ENCODE measurements around the gene B4GALNT3.

The B4GALNT3 gene

DNA sequence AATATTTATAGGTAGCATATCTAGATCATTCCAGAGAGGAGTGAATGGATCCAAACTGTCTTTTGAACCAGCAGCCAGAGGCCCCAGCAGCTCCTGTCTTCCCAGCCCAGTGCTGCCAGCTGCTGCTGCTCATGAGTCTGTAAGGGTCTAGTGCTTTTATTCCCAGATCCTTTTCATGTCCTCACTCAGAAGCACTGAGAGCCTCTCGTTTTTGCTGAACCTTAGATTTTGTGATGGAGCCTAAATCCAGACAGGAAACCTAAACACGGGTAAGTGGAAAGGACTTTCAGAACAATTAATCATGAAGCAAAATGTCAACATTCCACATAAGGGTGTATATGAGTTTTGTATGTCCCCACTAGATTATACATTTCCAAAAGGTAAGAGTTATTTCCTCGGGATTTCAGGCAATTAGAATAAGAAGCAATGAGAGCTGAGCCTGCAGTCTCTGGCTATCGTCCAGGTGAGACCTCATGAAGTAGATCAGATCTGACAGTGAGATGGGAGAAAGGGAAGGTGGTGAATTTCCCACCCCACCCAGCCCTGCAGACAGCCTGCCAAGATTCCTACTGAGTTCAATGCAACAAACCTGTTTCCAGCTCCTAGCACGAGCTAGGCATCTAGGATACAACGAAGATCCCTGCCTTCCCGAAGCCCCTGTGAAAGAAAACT lies 119.1 kb downstream of the B4GALNT3 start:
- no peak for DNase-seq

DNA sequence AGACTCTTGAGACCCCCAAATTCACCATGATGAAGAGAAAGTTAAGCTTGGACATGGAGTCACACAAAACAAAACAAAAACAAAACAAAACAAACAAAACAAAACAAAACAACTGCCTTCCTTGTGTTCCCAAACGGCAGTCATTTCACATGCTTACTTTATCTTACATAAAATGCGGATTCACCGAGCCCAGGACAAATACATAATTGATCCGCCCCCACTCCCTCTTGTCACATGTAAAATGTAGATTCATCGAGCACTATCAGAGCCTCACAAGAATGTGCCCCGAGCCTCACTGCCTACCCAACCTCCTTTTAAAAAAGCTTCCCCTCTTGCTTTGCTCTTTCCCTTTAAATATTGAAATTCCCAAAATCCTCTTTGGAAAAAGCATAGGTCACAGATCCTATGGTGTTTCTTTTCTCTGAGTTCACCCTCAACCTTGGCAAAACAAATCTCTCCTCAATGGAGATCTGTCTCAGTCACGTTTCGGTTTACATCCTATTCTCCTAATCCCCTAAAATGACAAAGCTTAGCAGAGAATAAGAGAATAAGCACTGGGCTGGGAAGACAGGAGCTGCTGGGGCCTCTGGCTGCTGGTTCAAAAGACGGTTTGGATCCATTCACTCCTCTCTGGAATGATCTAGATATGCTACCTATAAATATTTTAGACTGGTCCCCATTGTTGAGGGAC lies 119.8 kb downstream of the B4GALNT3 start:
- no peak for DNase-seq

DNA sequence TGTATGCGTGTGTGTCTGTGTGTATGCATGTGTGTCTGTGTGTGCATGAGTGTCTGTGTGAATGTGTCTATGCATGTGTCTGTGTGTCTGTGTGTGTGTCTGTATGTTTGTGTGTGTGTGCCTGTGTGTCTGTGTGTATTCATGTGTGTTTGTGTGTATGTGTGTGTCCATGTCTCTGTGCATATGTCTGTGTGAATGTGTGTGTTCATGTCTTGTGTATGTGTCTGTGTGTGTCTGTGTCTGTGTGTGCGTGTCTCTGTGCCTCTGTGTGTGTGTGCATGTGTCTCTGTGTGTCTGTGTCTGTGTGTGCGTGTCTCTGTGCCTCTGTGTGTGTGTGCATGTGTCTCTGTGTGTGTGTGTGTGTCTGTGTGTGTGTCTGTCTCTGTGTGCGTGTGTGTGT lies 121.1 kb downstream of the B4GALNT3 start:
- no peak for DNase-seq

DNA sequence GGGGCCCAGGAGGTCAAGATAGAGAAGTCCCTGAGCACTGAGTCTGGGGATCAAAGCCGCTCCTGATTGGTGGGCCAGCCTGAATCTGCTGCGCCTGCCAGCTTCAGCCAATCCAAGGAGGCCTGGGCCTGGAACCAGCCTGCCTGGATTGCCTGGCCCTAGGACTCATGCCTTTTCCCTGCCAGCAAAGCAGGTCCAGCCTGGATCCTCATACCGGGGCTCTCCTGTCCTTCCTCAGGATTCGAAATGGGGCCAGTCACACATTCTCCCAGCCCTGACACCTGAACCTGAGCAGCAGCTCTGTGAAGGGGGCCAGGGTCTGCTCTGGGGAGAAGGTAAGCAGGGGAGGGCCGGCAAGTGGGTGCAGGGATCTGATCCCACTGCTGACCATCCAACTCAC lies 121.6 kb downstream of the B4GALNT3 start:
- no peak for DNase-seq

DNA sequence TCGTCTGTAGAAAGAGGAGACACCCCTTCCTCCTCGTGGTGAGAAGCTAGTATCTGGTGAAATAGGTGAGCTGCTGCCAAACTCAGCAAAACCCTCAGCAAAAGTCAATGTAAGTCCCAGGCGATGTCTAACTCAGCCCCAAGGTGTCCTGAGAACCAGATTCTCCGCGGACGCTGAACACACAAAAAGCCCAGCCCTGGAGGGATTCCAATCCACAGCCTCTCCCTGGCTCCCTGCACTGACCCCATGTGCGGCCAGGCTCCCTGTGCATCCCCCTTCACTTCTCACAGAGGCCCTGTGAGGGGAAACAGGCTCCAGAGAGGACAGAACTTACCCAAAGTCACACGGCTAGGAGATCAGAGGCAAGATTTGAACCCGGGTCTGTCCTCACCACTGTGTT lies 122.0 kb downstream of the B4GALNT3 start:
- DNase-seq, result no peak

DNA sequence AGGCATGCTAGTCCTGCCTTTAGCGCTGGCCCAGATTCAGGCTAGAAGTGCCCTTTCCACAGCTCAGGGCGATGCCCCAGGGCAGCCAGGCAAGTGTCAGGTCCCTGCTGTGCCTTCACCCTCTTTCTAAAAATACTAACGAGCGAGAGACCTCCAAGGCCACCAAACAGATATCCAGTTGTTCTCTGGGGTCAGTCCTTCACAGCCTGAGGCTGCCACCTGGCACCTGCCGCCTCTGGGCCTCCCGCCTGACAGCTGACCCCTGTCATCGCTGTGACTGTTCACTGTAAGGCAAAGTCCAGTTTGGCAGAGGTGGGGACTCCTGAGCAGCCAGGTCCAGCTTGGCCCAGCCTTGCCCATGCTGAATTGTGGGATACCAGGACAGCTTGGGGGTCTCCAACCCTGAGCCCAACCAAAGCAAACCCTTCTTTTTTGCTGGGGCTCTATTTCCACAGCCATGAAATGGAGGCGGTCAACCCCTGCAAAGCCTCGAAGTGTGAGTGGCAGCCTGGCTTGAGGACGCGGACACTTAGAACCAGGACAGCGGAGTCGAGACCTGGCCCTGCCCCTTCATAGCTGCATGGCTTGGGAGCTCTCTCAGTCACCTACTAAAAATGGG lies 123.6 kb downstream of the B4GALNT3 start:
- DNase-seq, result no peak

DNA sequence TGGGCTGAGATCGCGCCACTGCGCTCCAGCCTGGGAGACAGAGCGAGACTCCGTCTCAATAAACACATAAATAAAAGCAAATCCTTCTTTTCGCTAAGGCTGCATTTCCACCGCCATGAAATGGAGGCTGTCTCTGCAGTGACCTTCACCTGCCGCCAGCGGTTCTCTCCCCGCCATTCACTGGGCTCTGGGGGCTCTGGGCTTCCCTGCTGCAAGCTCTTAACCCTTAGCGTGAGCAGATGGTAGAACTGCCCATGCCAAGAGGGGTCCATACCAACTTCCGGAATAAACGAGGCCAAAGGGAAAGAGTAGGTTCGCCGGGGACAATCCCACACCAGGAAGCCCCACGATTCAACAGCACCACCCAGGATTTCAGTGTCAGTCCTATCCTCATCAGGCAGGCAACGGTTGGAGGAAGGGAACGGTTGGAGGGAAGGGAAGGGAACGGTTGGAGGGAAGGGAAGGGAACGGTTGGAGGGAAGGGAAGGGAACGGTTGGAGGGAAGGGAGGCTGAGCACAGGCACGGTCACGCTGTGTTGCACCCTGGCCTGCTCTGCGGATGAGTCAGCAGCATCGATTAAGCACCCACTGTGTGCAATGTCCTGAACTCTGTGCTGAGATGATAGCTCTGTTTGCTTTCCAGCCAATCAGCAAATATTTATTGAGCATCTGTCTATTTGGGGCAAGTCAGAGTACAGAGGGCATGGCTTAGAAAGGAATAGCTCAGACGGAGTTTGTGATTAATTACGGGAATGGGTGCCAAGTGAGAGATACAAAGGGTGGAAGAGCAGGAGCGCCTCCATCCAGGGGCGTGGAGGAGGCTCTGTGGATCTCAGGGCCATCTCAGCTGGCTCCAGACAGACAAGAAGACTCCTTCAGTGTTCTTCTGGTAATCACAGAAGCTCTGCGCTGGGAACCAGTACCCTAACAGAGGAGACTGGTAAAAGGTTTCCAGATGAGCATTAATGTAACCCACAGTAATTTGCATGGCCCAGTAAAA lies 125.6 kb downstream of the B4GALNT3 start:
- DNase-seq, result no peak

DNA sequence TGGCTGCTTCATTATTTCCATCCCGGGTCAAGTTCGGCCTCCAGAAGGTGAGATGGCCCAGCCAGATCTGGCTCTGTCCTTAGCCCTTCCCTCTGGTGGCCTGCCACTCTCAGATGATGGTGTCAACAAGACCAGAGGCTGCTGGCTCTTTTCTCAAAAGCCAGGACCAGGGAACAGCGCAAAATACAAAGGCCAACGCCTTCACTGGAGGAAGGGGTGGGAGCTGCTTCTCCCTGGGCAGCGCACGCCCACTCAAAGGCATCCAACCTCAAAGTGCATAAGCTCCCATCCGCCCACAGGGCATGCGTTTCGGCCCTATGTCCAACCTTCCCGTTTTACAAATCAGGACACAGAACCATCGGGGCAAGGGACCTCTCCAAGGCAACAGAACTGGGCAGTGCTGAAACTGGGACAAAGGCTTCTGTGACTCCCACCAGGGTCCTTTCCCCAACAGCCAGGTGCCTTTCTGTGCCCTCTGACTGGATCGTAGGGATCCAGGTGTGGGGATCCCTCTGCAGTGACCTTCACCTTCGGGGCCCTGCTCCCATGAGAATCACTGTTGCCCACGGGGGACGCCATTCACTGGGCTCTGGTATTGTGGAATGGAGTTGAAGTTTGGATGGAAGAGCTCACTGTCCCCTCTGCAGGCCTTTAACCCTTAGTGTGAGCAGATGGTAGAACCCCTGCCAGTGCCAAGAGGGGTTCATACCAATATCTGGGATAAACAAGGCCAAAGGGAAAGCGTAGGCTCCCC lies 126.8 kb downstream of the B4GALNT3 start:
- no peak for DNase-seq

DNA sequence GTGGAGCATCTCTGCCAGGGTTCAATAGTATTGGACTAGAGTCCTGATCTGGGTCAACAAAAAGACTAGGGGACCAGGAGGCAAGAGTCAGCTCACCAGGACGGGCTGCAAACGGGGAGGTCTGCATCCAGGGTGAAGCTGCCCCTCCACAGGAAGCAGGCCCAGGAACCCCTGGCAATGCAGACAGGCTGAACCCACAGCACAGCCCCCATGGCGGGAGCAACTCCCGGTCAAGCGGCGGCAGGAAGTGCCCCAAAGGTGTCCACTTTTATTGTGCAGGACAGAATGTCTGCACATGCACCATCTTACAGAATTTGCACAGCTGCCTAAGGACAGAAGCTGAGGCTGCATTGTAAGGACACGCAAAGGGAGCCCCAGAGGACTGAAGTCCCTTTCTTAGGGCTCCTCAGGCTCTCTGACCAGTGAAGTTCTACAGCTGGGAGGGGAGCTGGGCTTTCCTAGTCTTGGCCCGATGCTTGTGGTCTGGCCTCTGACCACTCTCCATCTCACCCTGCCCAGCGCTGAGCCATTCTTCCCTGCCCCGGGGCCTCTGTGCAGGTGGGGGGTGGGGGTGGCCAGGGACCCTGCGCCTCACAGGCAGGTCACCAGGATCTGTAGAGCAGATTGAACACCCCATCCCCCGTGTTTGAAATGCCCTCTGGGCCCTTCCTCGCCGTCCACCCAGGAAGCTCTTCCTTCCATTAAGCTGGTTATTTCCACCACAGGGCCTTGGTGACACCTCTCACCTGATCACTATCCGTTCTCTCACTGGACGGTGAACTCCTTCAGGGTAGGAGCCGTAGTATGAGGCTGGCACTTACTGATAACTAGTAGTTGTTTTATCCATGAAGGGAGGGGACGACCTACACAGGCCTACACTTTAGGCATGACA lies 127.6 kb downstream of the B4GALNT3 start:
- no peak for DNase-seq

DNA sequence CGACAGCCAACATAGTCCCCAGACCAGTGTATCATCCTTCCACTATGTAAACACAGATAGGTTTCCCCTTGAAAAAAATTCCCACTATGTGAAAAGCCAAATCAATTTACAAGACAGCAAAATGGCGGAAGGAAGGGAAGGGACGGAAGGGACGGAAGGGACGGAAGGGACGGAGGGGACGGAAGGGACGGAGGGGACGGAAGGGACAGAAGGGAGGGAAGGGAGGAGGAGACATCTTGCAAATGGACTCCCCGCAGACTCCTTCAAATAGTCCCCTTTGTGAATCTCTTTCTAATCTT lies 128.2 kb downstream of the B4GALNT3 start:
- DNase-seq, result no peak

DNA sequence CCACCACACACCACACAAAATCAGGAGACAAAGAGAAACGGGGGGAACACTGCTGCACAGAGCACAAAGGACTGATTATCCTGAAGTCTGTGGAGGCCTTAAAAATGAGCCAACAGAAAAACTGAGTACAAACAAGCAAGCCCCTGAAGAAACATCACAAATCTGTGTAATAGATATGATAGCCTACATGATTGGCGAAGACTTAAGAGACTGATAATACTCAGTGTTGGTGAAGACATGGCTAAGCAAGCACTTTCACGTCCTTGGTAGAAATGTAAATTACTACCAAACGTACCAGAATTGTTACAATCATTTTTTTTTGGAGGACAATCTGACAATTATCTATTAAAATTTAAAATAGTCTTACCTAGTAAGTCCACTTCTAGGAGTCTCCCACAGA lies 128.9 kb downstream of the B4GALNT3 start:
- no peak for DNase-seq

DNA sequence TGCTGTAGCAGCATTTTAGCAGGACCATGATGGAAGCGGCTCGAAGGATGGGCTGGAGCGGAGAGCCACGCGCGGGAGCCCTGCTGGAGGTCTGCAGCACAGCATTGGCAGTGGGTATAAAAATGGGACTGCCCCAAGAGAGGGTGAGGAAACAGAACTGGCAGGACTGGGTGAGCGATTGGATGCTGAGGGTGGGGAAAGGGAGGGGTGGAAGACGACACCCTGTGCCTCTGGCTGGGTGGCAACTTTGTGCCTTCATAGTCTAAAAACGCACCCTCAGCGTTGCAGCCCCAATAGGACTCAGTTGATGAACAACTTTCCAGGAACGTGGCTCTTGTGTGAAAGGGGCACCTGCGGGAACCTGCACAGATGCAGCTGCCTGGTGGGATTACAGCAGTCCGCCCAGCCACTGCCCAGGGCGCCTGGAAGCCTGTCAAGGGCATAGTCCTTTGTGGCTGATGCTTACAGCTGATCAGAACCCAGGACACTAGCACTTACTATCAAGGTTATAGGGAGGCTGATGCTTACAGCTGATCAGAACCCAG lies 130.5 kb downstream of the B4GALNT3 start:
- no peak for DNase-seq

DNA sequence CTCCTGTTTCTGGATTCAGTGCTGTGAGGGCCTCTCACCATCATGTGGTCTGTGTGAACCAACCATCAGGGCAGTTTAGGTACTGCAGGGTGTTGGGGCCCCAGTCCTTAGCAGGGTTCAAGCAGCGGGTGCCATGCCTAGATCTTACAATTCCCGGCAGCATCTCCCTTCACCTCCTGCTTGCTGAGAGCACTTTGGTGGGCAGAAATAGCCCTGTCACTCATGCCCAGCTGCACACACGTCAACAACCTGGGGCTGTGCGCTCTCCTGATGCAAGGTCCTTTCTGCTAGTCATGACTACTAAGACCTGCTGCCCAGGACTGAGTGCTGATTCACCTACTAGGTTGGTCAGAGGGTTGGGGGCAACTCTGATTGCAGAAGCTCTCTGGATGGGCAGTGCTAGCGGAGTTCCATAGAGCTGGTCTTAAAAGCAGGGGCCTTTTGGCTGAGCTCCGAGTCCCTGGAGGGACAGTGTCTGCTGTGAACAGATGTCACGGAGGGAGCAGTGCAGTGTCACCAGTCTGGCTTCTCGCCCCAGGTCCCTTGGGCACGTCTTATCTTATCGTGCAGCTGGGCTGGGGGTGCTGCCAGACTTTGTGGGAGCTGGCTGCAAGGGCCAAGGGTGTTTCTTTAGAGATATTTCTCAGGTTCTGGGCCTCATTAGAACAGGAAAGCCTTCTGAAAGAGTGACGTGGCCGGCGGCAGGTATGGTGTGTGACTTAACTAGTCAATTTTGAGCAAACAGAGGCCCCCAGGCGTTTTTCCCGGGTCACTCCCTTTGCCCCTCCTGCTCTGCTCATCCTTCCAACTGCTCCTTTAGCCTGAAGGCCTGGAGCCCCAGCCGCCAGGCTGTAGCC lies 131.7 kb downstream of the B4GALNT3 start:
- DNase-seq, result no peak

DNA sequence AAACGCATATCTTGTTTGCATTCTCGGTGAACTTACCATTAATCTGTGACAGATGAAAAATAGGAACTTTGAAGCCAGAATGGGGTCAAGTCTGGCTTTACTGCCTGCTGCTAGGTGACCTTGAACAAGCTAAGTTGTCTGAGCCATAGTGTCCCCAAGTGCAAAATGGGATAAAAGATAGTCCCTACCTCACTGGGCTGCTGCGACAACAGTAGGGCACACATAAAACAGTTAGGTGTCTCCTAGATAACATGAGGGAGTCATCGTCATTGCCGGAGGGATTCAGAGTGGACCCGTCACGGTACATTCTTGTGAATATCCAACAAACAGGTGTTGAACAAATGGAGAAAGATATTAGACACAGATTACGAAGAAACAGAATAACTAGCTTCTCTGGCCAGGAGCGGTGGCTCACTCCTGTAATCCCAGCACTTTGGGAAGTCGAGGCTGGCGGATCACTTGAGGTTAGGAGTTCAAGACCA lies 132.3 kb downstream of the B4GALNT3 start:
- no peak for DNase-seq

DNA sequence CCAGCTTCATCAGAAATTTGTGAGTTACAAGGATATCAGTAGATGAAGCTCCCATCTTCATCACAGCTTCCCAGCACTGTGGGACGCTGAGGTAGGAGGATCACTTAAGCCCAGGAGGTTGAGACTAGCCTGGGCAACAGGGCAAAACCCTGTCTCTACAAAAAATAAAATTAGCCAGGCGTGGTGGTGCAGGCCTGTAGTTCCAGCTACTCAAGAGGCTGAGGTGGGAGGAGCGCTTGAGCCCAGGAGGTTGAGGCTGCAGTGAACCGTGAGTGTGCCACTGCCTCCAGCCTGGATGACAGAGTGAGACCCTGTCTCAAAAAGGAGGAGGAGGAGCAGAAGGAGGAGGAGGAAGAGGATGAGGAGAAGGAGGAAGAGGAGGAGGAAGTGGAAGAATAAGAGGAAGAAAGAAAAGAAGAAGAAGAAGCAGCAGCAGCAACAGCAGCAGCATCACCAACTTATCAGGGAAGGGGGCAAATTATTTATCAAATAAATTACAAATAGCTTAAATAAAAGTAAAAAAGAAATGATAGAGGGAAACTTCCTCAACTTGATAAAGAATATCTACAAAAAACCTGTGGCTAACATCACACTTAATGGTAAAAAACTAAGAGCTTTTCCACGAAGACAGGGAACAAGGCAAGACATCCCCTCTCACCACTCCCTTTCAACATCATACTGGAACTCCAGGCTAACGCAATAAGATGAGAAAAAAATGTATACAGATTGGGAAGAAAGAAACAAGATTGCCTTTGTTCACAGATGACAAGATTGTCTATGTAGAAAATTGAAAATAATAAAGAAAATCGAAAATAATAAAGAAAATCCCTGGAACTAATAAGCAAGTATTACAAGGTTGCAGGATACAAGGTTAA lies 133.9 kb downstream of the B4GALNT3 start:
- no peak for DNase-seq

DNA sequence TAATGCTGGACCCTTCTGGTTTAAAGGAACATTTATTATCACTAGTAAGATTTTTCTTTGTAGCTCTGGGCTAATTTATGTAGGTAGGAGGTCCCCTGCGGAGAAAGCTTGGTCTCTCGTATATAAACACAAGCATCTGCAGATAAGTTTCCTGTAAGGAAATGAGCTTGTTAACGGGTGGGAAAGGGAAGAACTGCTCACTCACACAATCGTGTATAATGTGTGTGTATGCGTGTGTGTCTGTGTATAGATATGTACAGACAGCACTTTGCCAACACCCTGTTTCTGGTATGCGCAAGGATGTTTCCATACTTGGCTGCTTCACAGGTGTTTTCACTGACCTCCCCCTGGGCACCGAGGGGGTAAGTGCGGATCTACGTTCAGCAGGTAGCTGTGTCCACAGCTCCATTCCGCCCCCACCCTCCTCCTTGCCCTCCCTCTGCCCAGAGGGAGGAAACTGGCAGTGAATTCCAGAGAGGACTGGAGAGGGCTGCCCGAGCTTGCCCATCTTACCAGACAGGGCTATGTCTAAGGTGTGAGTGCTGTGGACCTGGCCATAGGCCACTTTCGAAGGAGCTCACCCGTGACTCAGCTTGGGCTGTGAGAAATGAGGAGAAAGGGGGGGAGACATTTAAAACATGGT lies 138.3 kb downstream of the B4GALNT3 start:
- no peak for DNase-seq

DNA sequence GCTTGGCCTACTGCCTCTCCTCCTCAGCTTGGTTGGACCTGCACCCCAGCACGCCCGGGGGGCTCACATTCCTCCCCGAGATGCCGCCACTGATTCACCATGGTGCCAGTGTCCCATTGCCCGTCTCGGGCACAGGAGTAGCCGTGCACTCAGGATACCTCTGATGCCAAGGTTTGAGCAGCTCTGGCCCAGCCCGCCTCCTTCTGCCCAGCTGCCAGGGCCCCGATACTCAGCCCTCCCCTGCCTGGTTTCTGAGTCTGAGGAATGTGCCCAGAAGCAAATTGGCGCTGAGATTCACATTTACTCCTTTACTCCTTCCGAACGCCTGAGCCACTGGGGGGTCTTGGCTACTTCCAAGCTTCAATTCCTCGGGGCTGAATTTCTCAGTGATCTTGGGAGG lies 140.0 kb downstream of the B4GALNT3 start:
- DNase-seq, result no peak

DNA sequence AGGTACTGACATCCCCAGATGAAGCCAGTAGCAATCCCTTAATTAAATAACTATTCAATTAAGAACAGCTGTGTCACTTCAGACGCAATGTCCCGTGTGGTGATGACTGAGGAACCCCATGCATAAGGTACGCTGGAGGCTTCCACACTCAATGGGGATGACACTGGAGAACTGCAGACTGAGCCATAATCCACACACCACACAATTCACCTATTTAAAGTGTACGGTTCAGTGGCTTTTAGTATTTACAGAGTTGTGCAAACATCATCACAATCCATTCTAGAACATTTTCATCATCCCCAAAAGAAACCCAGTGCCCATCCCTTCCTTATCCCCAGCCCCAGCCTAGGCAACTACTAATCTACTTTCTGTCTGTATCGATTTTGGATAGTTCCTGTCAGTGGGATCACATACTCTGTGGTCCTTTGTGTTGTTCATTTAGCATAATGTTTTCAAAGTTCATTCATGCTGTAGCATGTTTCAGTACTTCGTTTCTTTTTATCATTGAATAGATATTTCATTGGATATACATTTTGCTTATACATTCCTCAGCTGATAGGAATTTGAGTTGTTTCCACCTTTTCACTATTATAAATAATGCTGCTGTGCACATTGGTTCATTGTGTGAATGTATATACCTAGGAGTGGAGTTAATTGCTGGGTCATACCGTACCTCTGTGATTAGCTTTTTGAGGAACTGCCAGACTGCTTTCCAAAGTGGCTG lies 142.4 kb downstream of the B4GALNT3 start:
- DNase-seq, result no peak

Measured in SW 1271 (cell line).